Smooth muscle cell (in vitro differentiated cells): ENCODE data around the gene ATP5PD. TPM values are rescaled to one million over a fixed set of nuclear protein-coding genes. Genes with fewer than 3 reads are reported as not detected.

Source experiments
- DNase-seq: peaks from one replicate; lab custom pipeline; 2025; ENCODE audit not compliant: unreplicated experiment; lab: John Stamatoyannopoulos, UW
- H2AFZ ChIP-seq: fragments of 200-600 bp; sonication (generic); 2 replicates; pipeline ENCODE4 v1.6.0; 2016; ENCODE audit warnings: antibody characterized with exemption, low read depth, mild to moderate bottlenecking
- H3F3A ChIP-seq: fragments of 200-600 bp; sonication (generic); 2 replicates; pipeline ENCODE4 v1.6.0; 2017; ENCODE audit warnings: antibody characterized with exemption, low read depth
- H3K27ac ChIP-seq: fragments of 200-600 bp; sonication (generic); 2 replicates; pipeline ENCODE4 v1.5.1; 2016; ENCODE audit warnings: low read depth, mild to moderate bottlenecking
- H3K27me3 ChIP-seq: fragments of 200-600 bp; sonication (generic); 2 replicates; pipeline ENCODE4 v1.6.1; 2016; ENCODE audit warnings: low read depth, mild to moderate bottlenecking
- H3K36me3 ChIP-seq: fragments of 200-600 bp; sonication (generic); 2 replicates; pipeline ENCODE4 v1.5.1; 2016; ENCODE audit warnings: low read depth
- H3K4me1 ChIP-seq: fragments of 200-600 bp; sonication (generic); 2 replicates; pipeline ENCODE4 v1.5.1; 2016; ENCODE audit warnings: low read depth
- H3K4me2 ChIP-seq: fragments of 200-600 bp; sonication (generic); 2 replicates; pipeline ENCODE4 v1.6.0; 2016; ENCODE audit warnings: mild to moderate bottlenecking
- H3K4me3 ChIP-seq: fragments of 200-600 bp; sonication (generic); 2 replicates; pipeline ENCODE4 v1.5.1; 2016; ENCODE audit warnings: mild to moderate bottlenecking
- H3K79me2 ChIP-seq: fragments of 200-600 bp; sonication (generic); 2 replicates; pipeline ENCODE4 v1.6.0; 2016; ENCODE audit warnings: low read depth, mild to moderate bottlenecking
- H3K9ac ChIP-seq: fragments of 200-600 bp; sonication (generic); 2 replicates; pipeline ENCODE4 v1.6.0; 2016; ENCODE audit warnings: low read depth
- H3K9me3 ChIP-seq: fragments of 200-600 bp; sonication (generic); replicated peaks from 2 replicates; pipeline ENCODE4 v1.5.1; 2016; ENCODE audit warnings: low read depth
- H4K20me1 ChIP-seq: fragments of 200-600 bp; sonication (generic); 2 replicates; pipeline ENCODE4 v1.6.0; 2016; ENCODE audit warnings: low read depth
- WGBS: methylation state at CpG from one replicate; pipeline ENCODE4 v1.1.7; 2016; ENCODE audit warnings: low lambda C conversion rate; 5-methylcytosine and 5-hydroxymethylcytosine counted together
- polyA plus RNA-seq: library from polyadenylated mRNA; unstranded; fragments of >200 nt; fragmentation: Nextera tagmentation; extraction: Ambion mirVana; gene quantifications from 2 replicates; pipeline ENCODE4 v1.2.1, GENCODE V29; 2016
- total RNA-seq: library from RNA; depleted of rRNA; stranded (reverse); fragments of >200 nt; gene quantifications from 2 replicates; pipeline ENCODE4 v1.2.3, GENCODE V29; 2014
- TF ChIP-seq, protein P1 (sequence below): fragments of 200-600 bp; sonication (generic); IDR thresholded peaks from 2 replicates; pipeline ENCODE4 v1.5.1; 2017; ENCODE audit warnings: borderline replicate concordance, mild to moderate bottlenecking, antibody characterized with exemption; ENCODE audit not compliant: insufficient read depth, poor library complexity, severe bottlenecking

ATP5PD gene
- total and polyA plus RNA-seq, 2 experiments from 2014 or later: 309 to 318 TPM

GRCh38 chr17:75036643-75037268 lies 10.0 kb downstream of the ATP5PD start:
- Histone ChIP-seq H3K4me2 (no peak overlapping the region), H3K27me3 (no peaks in the 10 kb centered on the region), H3K9ac (no peak overlapping the region), H3K27ac (no peak overlapping the region), H3K4me1 (no peaks in the 10 kb centered on the region), H2AFZ (no peak overlapping the region), H3K9me3 (no peaks in the 10 kb centered on the region), H3K79me2 (no peaks in the 10 kb centered on the region), H3K4me3 (no peak overlapping the region), H4K20me1 (no peaks in the 10 kb centered on the region), H3K36me3 (peaks cover 7% of the 10 kb centered on the region), H3F3A (peaks cover 13% of the 10 kb centered on the region)
- no peak for DNase-seq
- WGBS: 92% methylated on average over 27 of the region's 27 CpGs
- TF ChIP-seq, protein P1, sequence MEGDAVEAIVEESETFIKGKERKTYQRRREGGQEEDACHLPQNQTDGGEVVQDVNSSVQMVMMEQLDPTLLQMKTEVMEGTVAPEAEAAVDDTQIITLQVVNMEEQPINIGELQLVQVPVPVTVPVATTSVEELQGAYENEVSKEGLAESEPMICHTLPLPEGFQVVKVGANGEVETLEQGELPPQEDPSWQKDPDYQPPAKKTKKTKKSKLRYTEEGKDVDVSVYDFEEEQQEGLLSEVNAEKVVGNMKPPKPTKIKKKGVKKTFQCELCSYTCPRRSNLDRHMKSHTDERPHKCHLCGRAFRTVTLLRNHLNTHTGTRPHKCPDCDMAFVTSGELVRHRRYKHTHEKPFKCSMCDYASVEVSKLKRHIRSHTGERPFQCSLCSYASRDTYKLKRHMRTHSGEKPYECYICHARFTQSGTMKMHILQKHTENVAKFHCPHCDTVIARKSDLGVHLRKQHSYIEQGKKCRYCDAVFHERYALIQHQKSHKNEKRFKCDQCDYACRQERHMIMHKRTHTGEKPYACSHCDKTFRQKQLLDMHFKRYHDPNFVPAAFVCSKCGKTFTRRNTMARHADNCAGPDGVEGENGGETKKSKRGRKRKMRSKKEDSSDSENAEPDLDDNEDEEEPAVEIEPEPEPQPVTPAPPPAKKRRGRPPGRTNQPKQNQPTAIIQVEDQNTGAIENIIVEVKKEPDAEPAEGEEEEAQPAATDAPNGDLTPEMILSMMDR: no peak

GRCh38 chr17:75034236-75034908 lies 12.4 kb downstream of the ATP5PD start:
- Histone ChIP-seq H3K79me2 (no peaks in the 10 kb centered on the region), H3K9ac (peak overlapping the region; percentile 72), H3F3A (peaks cover 13% of the 10 kb centered on the region), H3K4me3 (peak overlapping the region; percentile 69), H4K20me1 (no peaks in the 10 kb centered on the region), H3K4me1 (no peaks in the 10 kb centered on the region), H3K36me3 (no peaks in the 10 kb centered on the region), H2AFZ (peak overlapping the region; percentile 67), H3K9me3 (no peaks in the 10 kb centered on the region), H3K27me3 (no peaks in the 10 kb centered on the region), H3K4me2 (peak overlapping the region; percentile 82), H3K27ac (peak overlapping the region; percentile 87)
- TF ChIP-seq, protein P1: no peak
- DNase-seq: peak; percentile 73
- WGBS: 1% methylated on average over 43 of the region's 43 CpGs

GRCh38 chr17:75033346-75034235 lies 13.2 kb downstream of the ATP5PD start:
- H3K4me2 ChIP-seq: peak overlapping the region; percentile 82
- peak; percentile 87 for DNase-seq
- H2AFZ ChIP-seq: peak overlapping the region; percentile 63
- H3K27ac ChIP-seq: peak overlapping the region; percentile 87
- no peaks in the 10 kb centered on the region for H3K4me1 ChIP-seq
- peaks cover 13% of the 10 kb centered on the region for H3F3A ChIP-seq
- H3K79me2 ChIP-seq: no peaks in the 10 kb centered on the region
- no peaks in the 10 kb centered on the region for H3K27me3 ChIP-seq
- TF ChIP-seq, protein P1: no peak
- peak overlapping the region; percentile 21 for H3K9ac ChIP-seq
- H4K20me1 ChIP-seq: no peaks in the 10 kb centered on the region
- peak overlapping the region; percentile 69 for H3K4me3 ChIP-seq
- no peaks in the 10 kb centered on the region for H3K36me3 ChIP-seq
- WGBS: under 1% methylated on average over 36 of the region's 36 CpGs
- H3K9me3 ChIP-seq: no peaks in the 10 kb centered on the region
